Vagina (tissue), 2 donors: ENCODE data around the gene PYGM.

Experiments
- POLR2A ChIP-seq, 2 donors: fragments of 450-650 bp; IDR thresholded peaks; one replicate each; pipeline ENCODE4 v1.6.1; 2017; ENCODE audit warnings: antibody characterized with exemption in 2 of 2, mild to moderate bottlenecking in 2 of 2, moderate library complexity in 2 of 2
- POLR2AphosphoS5 ChIP-seq, 2 donors: sonication (generic); formaldehyde crosslinking; IDR thresholded peaks; one replicate each; pipeline ENCODE4 v1.9.0; 2017; ENCODE audit warnings: antibody characterized with exemption in 2 of 2, mild to moderate bottlenecking in 2 of 2, low read depth in 1 of 2; ENCODE audit not compliant: insufficient read depth in 1 of 2
- TF ChIP-seq, protein P1 (sequence below), 3 experiments: fragments of 450-650 bp in 2 of 3; fragments of 200-600 bp in 1 of 3; sonication (generic) in 1 of 3; IDR thresholded peaks; one replicate each; pipeline ENCODE4 v1.5.1; 2017 to 2019; ENCODE audit warnings: antibody characterized with exemption in 3 of 3, mild to moderate bottlenecking in 2 of 3, moderate library complexity in 2 of 3

DNA sequence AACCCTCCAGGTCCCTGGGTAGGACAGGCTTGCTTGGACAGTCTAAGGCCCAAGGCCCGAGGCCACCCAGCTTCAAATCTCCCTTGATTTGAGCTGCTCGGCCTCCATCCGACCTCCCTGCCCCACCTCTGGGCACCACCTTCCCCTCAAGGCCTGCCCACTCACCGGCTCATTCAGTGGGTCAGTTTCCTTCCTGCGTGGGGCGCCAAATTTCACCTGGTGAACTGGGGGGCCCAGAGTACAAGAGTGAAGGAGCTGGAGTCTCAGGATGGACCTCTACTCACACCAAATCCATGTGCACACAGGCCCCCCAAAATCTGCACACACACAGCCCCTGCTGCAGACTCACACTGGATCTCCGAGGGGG lies 39.5 kb upstream of the PYGM start:
- TF ChIP-seq POLR2AphosphoS5 (IDR thresholded peaks at IDR 0.05; ENCODE audit: insufficient read depth in 1 of 2, low read depth in 1 of 2) (no peak), POLR2A (IDR thresholded peaks at IDR 0.05) (no peak)
- TF ChIP-seq, protein P1, sequence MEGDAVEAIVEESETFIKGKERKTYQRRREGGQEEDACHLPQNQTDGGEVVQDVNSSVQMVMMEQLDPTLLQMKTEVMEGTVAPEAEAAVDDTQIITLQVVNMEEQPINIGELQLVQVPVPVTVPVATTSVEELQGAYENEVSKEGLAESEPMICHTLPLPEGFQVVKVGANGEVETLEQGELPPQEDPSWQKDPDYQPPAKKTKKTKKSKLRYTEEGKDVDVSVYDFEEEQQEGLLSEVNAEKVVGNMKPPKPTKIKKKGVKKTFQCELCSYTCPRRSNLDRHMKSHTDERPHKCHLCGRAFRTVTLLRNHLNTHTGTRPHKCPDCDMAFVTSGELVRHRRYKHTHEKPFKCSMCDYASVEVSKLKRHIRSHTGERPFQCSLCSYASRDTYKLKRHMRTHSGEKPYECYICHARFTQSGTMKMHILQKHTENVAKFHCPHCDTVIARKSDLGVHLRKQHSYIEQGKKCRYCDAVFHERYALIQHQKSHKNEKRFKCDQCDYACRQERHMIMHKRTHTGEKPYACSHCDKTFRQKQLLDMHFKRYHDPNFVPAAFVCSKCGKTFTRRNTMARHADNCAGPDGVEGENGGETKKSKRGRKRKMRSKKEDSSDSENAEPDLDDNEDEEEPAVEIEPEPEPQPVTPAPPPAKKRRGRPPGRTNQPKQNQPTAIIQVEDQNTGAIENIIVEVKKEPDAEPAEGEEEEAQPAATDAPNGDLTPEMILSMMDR (IDR thresholded peaks at IDR 0.05) = no peak
